ENCODE results near the gene PDK2. TPM values are rescaled to one million over a fixed set of nuclear protein-coding genes. Genes with fewer than 3 reads are reported as not detected.

Gene PDK2
- polyA plus RNA-seq, 4 donors, result 112 to 131 (median 117) TPM

DNA sequence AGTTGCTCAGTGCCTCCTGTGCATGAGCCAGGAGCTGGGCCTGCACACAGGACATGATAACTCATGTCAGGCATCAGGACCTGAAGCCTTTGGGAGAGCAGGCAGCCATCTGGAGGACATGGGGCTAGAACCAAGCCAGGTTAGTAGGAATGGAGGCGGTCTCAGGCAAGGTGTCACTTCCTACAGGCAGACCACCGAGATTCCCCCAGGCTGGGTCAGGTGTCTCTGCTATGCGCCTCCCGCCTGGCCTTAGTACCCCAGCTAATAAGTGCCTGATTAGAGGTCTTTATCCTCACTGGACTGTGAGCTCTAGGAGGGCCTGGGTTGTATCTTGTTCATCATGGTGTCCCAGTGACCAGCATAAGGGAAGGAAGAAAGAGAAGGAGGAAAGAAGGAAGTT is 19.2 kb downstream of the PDK2 start:
- DNase-seq (ENCODE audit: low read depth in 4 of 4, low spot score in 2 of 4), result no peak

GRCh38 chr17:50114849-50115357 is 19.8 kb downstream of the PDK2 start:
- DNase-seq (ENCODE audit: low read depth in 4 of 4, low spot score in 2 of 4), result no peak

DNA sequence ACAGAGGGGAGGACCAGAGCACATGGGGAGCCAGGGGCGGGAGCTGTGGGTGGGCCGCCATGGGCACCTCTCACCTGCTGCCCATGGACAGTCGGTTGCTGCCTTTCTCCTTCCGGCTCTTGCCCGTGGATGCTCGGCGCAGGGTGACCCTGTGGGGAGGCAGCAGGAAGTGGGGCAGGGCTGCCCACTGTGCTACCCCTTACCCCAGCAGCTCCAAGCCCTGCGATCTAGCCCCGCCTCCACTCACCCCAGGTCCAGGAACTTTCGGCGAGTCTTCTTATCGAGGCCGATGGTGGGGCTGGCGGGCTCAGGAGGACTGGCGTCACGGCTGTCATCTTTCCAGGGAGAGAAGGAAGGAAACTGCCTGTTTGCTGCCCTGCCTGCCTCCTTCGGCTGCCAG is 20.6 kb downstream of the PDK2 start:
- no peak for DNase-seq (ENCODE audit: low read depth in 4 of 4, low spot score in 2 of 4)

DNA sequence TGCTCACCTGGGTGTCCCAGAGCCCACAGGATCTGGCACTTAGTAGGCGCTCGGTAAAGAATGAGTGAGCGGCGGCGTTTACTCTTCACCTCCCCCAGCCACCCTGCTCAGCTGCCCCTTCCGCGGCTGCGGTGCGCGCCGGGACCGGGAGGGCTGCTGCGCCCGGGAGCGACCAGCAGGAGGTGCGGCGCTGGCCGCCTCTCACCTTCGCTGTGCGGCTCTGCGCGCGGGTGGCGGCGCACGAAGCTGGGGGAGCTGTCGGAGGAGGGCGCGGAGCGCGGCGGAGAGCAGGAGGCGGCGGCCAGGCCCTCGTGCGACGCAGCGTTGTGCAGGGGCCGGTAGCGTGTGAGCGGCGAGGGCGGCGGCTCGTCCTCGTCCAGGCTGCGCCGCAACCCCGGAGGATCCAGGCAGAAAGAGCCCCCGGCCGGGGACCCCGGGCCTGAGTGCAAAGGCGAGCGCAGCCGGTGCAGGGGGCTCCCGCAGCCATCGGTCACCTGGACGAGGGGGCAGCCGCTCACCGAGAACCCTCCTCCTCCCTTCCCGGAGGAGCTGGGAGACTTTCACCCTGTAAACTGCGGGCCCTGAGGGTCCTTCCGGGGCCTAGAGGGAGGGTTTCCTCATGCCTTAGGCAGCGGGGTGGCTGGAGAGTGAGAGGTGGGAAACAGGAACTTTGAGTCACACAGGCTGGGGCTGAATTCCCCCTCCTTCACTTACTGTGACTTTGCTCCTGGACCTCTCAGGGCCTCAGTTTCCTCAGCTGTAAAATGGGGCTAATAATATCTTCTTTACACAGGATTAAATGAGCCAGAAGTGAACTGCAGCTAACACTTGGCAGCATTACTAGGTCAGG is 22.3 kb downstream of the PDK2 start:
- no peak for DNase-seq (ENCODE audit: low read depth in 4 of 4, low spot score in 2 of 4)

- DNase-seq (ENCODE audit: low read depth in 4 of 4, low spot score in 2 of 4), result no peak
Observed at GRCh38 chr17:50118076-50118827, 23.1 kb downstream of the PDK2 start.

- no peak for DNase-seq (ENCODE audit: low read depth in 4 of 4, low spot score in 2 of 4)
Observed at GRCh38 chr17:50118828-50119218, 23.7 kb downstream of the PDK2 start.

DNA sequence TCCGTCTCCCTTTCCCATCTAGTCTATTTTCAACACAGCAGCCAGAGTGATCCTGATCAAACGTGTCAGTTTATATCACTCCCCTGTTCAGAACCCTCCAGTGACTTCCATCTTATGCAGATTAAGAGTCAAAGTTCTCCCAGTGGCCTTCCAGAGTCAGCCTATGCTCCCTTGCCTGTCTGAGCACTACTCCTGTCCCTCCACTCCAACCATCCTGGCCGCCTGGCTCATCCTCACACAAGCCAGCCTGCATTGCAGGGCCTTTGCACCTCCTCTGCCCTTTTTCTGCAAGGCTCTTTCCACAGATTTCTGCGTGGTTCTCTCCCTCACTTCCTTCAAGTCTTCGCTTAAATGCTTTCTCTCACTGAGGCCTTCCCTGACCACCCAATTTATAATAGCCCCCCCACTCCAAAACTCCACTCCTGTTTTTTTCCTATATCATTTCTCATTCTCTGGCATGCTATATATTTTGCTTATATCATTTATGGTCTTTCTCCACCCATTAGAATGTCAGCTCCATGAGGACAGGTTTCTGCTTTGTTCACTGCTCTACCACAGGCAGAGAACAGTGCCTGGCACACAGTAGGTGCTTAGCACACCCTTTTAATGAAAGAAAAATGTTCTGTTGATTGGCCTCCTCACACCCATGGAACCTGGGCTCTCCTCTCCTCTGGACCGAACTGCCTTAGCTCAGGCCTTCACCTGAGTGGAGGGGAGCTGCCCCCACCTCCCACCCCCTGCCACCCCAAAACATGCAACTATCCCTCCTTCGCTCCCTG is 25.5 kb downstream of the PDK2 start:
- DNase-seq (ENCODE audit: low read depth in 4 of 4, low spot score in 2 of 4), result no peak

DNA sequence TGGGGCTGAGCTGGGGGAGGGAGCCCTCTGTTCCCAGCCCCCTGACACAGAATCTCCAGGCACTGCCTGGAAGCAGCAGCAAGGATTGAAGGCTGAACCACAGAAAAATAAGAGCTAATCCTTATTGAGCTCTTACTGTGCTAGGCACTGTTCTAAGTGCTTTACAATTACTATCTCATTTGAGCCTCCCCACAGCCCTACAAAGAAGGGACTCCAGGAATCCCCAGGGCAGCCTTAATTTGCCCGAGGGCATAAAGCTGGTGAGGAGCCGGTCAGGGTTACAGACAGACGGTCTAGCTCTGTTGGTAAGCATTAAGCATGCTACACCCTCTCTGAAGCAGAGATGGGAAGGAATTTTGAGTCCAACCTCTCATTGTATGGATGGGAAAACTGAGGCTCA is 27.8 kb downstream of the PDK2 start:
- DNase-seq (ENCODE audit: low read depth in 4 of 4, low spot score in 2 of 4), result no peak

GRCh38 chr17:50123649-50124349 is 28.6 kb downstream of the PDK2 start:
- DNase-seq (ENCODE audit: low read depth in 4 of 4, low spot score in 2 of 4), result no peak

DNA sequence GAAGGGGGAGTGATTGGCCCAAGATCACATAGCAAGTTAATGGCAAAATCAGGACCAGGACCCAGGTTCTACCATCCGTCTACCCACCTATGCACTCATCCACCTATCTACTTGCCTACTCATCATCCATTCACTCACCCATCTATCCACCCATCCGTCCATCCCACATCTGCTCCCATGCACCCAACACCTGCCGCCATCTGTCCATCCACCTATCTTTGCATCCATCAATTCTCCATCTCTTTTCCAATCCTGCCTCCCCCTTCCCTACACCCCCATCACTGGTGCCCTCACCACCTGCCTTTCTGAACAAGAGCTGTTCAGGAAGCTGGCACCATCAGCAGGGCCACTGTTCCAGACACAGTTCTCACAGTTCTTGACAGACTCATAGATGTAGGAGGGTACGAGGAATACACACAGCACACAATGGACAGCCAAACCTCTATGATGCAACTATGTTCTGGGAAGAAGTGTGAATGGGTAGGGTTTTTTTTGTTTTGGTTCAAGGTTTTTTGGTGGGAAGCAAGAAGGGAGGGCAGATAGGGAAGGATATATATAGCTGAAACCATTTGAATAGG is 30.4 kb downstream of the PDK2 start:
- no peak for DNase-seq (ENCODE audit: low read depth in 4 of 4, low spot score in 2 of 4)

GRCh38 chr17:50127697-50128361 is 32.7 kb downstream of the PDK2 start:
- DNase-seq (ENCODE audit: low read depth in 4 of 4, low spot score in 2 of 4), result no peak

- DNase-seq (ENCODE audit: low read depth in 4 of 4, low spot score in 2 of 4), result no peak
Observed at GRCh38 chr17:50128441-50129352, 33.5 kb downstream of the PDK2 start.

- DNase-seq (ENCODE audit: low read depth in 4 of 4, low spot score in 2 of 4), result no peak
Observed at GRCh38 chr17:50129353-50129727, 34.2 kb downstream of the PDK2 start.

DNA sequence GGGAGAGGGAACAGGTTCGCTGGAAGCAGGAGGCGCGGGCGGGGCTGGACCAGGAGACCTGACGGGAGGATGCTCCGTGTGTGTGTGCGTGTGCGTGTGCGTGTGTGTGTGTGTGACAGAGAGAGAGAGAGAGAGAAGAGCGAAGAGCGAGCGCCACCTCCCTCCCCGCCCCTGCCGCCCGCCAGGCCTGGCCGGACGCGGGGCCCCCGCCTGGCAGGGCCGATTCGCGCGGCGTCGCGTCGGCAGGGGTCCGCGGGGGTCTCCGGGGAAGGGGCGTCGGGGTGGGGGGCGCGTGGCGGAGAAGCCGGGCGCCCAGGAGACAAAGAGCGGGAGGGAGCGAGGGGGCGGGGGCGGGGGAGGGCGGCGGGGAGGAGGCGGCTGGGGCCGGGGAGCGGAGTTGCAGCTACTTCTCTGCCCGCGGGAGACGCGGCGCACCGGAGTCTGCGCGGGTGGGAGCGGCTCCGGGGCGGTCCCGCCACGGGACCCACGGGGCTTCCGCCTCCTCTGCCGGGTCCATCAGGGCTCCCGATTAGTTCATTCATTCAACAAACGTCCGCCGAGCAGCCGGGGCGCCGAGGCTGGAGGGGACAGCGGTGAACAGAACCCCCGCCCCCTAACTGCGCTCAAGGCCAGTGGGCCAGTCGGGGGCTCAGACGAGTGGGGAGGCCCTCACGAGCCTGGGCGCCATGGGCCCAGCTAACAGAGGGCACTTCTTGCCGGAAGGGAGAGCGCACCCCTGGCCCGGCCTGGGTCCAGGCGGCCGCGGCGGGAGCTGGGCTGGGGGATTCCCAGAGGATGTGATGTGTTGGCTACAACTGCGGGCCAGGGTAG is 34.8 kb downstream of the PDK2 start, which contains the start of gene SAMD14:
TSS of gene SAMD14 (minus strand) at position 433 of the 831 bp plus-strand sequence. CDS start 5,201 bp downstream, outside the sequence.
- DNase-seq (ENCODE audit: low read depth in 4 of 4, low spot score in 2 of 4), result no peak

DNA sequence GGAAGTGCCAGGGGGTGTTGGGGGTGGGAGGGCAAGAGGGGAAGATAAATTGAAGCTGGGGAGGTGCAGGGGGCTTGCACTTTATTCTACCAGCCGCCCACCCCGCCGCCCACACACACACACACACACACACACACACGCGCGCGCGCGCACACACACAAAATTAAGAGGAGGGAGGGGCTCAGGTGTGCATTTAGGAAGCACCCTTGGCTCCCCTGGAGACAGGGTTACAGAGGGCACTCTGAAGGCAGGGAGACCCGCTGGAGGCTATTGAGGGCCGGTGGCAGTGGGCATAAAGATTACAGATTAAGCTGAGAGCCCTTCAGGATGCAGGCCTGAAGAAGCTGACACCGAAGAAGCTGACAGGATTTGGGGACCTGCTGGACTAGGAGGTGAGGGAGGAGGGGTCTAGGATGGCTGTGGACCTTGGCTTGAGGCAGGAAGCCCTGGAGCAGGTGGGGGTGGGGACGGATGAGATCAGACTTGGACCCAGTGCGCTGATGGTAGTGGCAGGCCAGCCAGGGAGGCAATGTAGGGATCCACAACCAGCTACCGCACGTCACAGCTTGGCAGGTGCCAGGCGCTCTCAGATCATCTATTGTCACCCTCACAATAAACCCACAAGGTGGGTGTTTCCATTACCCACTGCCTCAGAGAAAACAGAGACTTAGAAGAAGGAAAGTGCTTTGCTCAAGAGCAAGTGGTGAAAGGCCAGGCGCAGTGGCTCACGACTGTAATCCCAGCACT is 35.6 kb downstream of the PDK2 start:
- DNase-seq (ENCODE audit: low read depth in 4 of 4, low spot score in 2 of 4), result no peak

DNA sequence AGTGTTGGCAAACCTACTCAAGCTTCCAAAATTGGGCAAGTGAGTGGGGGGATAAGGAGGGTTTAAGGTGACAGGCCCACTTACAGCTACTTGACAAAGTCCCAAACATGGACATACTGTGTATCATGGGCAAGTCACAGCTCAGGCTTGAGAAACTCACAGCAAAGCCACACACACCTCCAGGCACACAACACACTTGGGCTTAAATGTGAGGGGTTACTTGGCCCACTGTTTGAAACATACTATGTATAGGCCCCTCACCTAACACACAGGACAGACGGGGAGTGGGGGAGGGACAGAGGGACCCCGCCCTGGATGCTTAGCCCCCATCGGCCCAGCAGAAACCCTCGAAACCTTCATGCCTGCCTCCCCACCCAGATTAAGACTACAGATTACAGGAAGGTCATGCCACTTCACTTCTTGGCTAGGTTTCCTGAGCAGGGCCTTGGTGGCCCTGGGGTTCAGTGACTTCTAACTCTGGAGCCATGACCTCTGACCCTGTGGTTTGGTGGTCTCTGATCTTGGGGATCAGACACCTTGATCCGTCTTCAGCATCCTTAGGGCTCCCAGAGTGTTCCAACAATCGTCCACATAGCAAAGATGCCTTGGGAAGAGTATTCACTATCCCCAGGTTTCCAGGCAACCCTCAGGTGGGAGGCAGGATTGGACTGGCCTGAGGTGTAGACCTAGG is 37.1 kb downstream of the PDK2 start:
- no peak for DNase-seq (ENCODE audit: low read depth in 4 of 4, low spot score in 2 of 4)
